Measurements from ENCODE around the gene ZNF490. TPM values are rescaled to one million over a fixed set of nuclear protein-coding genes. Genes with fewer than 3 reads are reported as not detected.

Gene ZNF490
- total RNA-seq, result 1 to 10 TPM; 5.1 to 8.6 (median 6.7) TPM

GRCh38 chr19:12610540-12611360 lies at the start of gene ZNF490, which contains the start of gene ZNF791:
Gene ZNF490 (minus strand): TSS chr19:12610813. CDS start chr19:12610680, 133 bp downstream.
Gene ZNF791 (plus strand): TSS chr19:12610920. CDS start chr19:12611080, 160 bp downstream.
- Histone ChIP-seq H3K4me1 (peaks cover 0 to 56% (median 11%) of the 10 kb centered on the region in 3 donors), H3K27me3 (no peaks in the 10 kb centered on the region), H3K36me3 (peaks cover 0 to 59% of the 10 kb centered on the region in 2 donors), H3K27ac (peak within 1 kb of the TSS; percentile 96 to 100 (median 98)), H3K9me3 (no peaks in the 10 kb centered on the region), H3K4me3 (peak within 1 kb of the TSS; percentile 74 to 78)
- TF ChIP-seq POLR2A (IDR thresholded peaks at IDR 0.05) (peak; percentile 88 to 89), CTCF (IDR thresholded peaks at IDR 0.05) (peak in 1 of 4 experiments; percentile 8), POLR2AphosphoS5 (IDR thresholded peaks at IDR 0.05) (peak; percentile 95), EP300 (IDR thresholded peaks at IDR 0.05) (no peak)
- WGBS, 2 donors (ENCODE audit: low coverage in 1 of 2), result 0% methylated on average over 4 to 6 of the region's 61 CpGs
- ATAC-seq, result peak; percentile 99

- Histone ChIP-seq H3K9me3 (no peaks in the 10 kb centered on the region), H3K36me3 (peaks cover 0 to 95% of the 10 kb centered on the region in 2 donors), H3K27me3 (no peaks in the 10 kb centered on the region), H3K4me3 (no peak overlapping the region), H3K4me1 (no peaks in the 10 kb centered on the region), H3K27ac (no peak overlapping the region)
- WGBS, 2 donors (ENCODE audit: low coverage in 1 of 2), result 100% methylated on average over 1 of the region's 22 CpGs; no CpG with 5 or more reads in 1 of the 2 donors
- no peak for ATAC-seq
- TF ChIP-seq CTCF (IDR thresholded peaks at IDR 0.05) (no peak), POLR2AphosphoS5 (IDR thresholded peaks at IDR 0.05) (no peak), POLR2A (IDR thresholded peaks at IDR 0.05) (no peak), EP300 (IDR thresholded peaks at IDR 0.05) (no peak)
Measured at GRCh38 chr19:12657966-12658365, 47.4 kb upstream of the ZNF490 start.

- Histone ChIP-seq H3K9me3 (no peaks in the 10 kb centered on the region), H3K36me3 (peaks cover 0 to 91% of the 10 kb centered on the region in 2 donors), H3K27me3 (no peaks in the 10 kb centered on the region), H3K4me1 (no peaks in the 10 kb centered on the region), H3K4me3 (no peak overlapping the region), H3K27ac (no peak overlapping the region)
- WGBS, 2 donors (ENCODE audit: low coverage in 1 of 2), result 33 to 50% methylated on average over 6 to 10 of the region's 50 CpGs
- ATAC-seq, result no peak
- TF ChIP-seq POLR2AphosphoS5 (IDR thresholded peaks at IDR 0.05), result no peak
- no peak for TF ChIP-seq EP300 (IDR thresholded peaks at IDR 0.05)
- no peak for TF ChIP-seq CTCF (IDR thresholded peaks at IDR 0.05)
- TF ChIP-seq POLR2A (IDR thresholded peaks at IDR 0.05), result no peak
Measured at GRCh38 chr19:12656899-12657571, 46.4 kb upstream of the ZNF490 start.

GRCh38 chr19:12655546-12655945 lies 44.9 kb upstream of the ZNF490 start:
- Histone ChIP-seq H3K27me3 (no peaks in the 10 kb centered on the region), H3K4me1 (no peaks in the 10 kb centered on the region), H3K36me3 (peaks cover 0 to 87% of the 10 kb centered on the region in 2 donors), H3K27ac (no peak overlapping the region), H3K4me3 (no peak overlapping the region), H3K9me3 (no peaks in the 10 kb centered on the region)
- ATAC-seq, result no peak
- TF ChIP-seq POLR2A (IDR thresholded peaks at IDR 0.05) (no peak), POLR2AphosphoS5 (IDR thresholded peaks at IDR 0.05) (no peak), EP300 (IDR thresholded peaks at IDR 0.05) (no peak), CTCF (IDR thresholded peaks at IDR 0.05) (no peak)
- 89 to 100% methylated on average over 1 to 6 of the region's 8 CpGs for WGBS, 2 donors (ENCODE audit: low coverage in 1 of 2)
